ENCODE measurements around the gene NPR3.

NPR3 gene

GRCh38 chr5:32712481-32713360 lies 1.6 kb downstream of the NPR3 start:
- no peak for DNase-seq (ENCODE audit: low spot score)

- peak; percentile 40 for DNase-seq (ENCODE audit: low spot score)
These were observed 2.2 kb downstream of the NPR3 start for GRCh38 chr5:32713361-32713769.

GRCh38 chr5:32713770-32714381 lies 2.8 kb downstream of the NPR3 start:
- DNase-seq (ENCODE audit: low spot score): peak; percentile 72

GRCh38 chr5:32714836-32715235 lies 3.7 kb downstream of the NPR3 start:
- no peak for DNase-seq (ENCODE audit: low spot score)

GRCh38 chr5:32720300-32720699 lies 9.2 kb downstream of the NPR3 start:
- no peak for DNase-seq (ENCODE audit: low spot score)

GRCh38 chr5:32721626-32722025 lies 10.5 kb downstream of the NPR3 start:
- DNase-seq (ENCODE audit: low spot score): no peak

GRCh38 chr5:32722957-32723356 lies 11.8 kb downstream of the NPR3 start:
- DNase-seq (ENCODE audit: low spot score): no peak

- DNase-seq (ENCODE audit: low spot score): no peak
These were observed 13.4 kb downstream of the NPR3 start for GRCh38 chr5:32724526-32724925.

GRCh38 chr5:32726086-32726557 lies 15.0 kb downstream of the NPR3 start:
- no peak for DNase-seq (ENCODE audit: low spot score)

GRCh38 chr5:32729651-32730050 lies 18.5 kb downstream of the NPR3 start:
- DNase-seq (ENCODE audit: low spot score): no peak

- DNase-seq (ENCODE audit: low spot score): no peak
These were observed 22.6 kb downstream of the NPR3 start for GRCh38 chr5:32733590-32734340.

- DNase-seq (ENCODE audit: low spot score): no peak
These were observed 23.8 kb downstream of the NPR3 start for GRCh38 chr5:32734827-32735378.

- no peak for DNase-seq (ENCODE audit: low spot score)
These were observed 24.4 kb downstream of the NPR3 start for GRCh38 chr5:32735512-32735911.

GRCh38 chr5:32736842-32737241 lies 25.7 kb downstream of the NPR3 start:
- no peak for DNase-seq (ENCODE audit: low spot score)

- DNase-seq (ENCODE audit: low spot score): no peak
These were observed 29.5 kb downstream of the NPR3 start for GRCh38 chr5:32740651-32741050.

- no peak for DNase-seq (ENCODE audit: low spot score)
These were observed 34.2 kb downstream of the NPR3 start for GRCh38 chr5:32745317-32745716.

GRCh38 chr5:32752411-32752810 lies 41.3 kb downstream of the NPR3 start:
- no peak for DNase-seq (ENCODE audit: low spot score)

GRCh38 chr5:32753051-32753450 lies 41.9 kb downstream of the NPR3 start:
- peak; percentile 13 for DNase-seq (ENCODE audit: low spot score)

GRCh38 chr5:32753765-32754164 lies 42.6 kb downstream of the NPR3 start:
- peak; percentile 24 for DNase-seq (ENCODE audit: low spot score)

GRCh38 chr5:32754284-32754683 lies 43.2 kb downstream of the NPR3 start:
- DNase-seq (ENCODE audit: low spot score): no peak

- peak; percentile 47 for DNase-seq (ENCODE audit: low spot score)
These were observed 49.0 kb downstream of the NPR3 start for GRCh38 chr5:32760091-32760509.

- no peak for DNase-seq (ENCODE audit: low spot score)
These were observed 54.1 kb downstream of the NPR3 start for GRCh38 chr5:32765266-32765665.

Measured in hepatic stellate cell (primary cell).